ENCODE measurements around the gene ZNF644. TPM values are rescaled to one million over a fixed set of nuclear protein-coding genes. Genes with fewer than 3 reads are reported as not detected.

The ZNF644 gene
- total and polyA plus RNA-seq, 4 donors, result 6.8 to 38.8 (median 27.2) TPM

- H3K9me3 ChIP-seq (ENCODE audit: control insufficient read depth in 4 of 4, low read length in 3 of 4), result no peaks in the 10 kb centered on the region
- peaks cover 0 to 2% (median 0%) of the 10 kb centered on the region in 4 donors for H3K36me3 ChIP-seq (ENCODE audit: control insufficient read depth in 4 of 4, insufficient read depth in 3 of 4, low read depth in 1 of 4, low read length in 3 of 4)
- no peak overlapping the region for H3K4me3 ChIP-seq (ENCODE audit: low read depth in 1 of 3, low read length in 3 of 3)
- no peak overlapping the region for H3K9ac ChIP-seq (ENCODE audit: low read depth in 1 of 2, low read length in 2 of 2)
- no peaks in the 10 kb centered on the region for H3K4me1 ChIP-seq (ENCODE audit: control insufficient read depth in 4 of 4, insufficient read depth in 4 of 4, low read length in 3 of 4)
- H3K27me3 ChIP-seq (ENCODE audit: control insufficient read depth in 4 of 4, insufficient read depth in 4 of 4, low read length in 3 of 4), result no peaks in the 10 kb centered on the region
- DNase-seq (ENCODE audit: low spot score), result no peak
- 84% methylated on average over 1 of the region's 1 CpG for WGBS
- TF ChIP-seq YY1 (IDR thresholded peaks at IDR 0.05), result no peak
- no peak for TF ChIP-seq SP1 (IDR thresholded peaks at IDR 0.05)
- no peak for TF ChIP-seq TAF1 (conservative IDR thresholded peaks at IDR 0.05)
- TF ChIP-seq, protein P1, sequence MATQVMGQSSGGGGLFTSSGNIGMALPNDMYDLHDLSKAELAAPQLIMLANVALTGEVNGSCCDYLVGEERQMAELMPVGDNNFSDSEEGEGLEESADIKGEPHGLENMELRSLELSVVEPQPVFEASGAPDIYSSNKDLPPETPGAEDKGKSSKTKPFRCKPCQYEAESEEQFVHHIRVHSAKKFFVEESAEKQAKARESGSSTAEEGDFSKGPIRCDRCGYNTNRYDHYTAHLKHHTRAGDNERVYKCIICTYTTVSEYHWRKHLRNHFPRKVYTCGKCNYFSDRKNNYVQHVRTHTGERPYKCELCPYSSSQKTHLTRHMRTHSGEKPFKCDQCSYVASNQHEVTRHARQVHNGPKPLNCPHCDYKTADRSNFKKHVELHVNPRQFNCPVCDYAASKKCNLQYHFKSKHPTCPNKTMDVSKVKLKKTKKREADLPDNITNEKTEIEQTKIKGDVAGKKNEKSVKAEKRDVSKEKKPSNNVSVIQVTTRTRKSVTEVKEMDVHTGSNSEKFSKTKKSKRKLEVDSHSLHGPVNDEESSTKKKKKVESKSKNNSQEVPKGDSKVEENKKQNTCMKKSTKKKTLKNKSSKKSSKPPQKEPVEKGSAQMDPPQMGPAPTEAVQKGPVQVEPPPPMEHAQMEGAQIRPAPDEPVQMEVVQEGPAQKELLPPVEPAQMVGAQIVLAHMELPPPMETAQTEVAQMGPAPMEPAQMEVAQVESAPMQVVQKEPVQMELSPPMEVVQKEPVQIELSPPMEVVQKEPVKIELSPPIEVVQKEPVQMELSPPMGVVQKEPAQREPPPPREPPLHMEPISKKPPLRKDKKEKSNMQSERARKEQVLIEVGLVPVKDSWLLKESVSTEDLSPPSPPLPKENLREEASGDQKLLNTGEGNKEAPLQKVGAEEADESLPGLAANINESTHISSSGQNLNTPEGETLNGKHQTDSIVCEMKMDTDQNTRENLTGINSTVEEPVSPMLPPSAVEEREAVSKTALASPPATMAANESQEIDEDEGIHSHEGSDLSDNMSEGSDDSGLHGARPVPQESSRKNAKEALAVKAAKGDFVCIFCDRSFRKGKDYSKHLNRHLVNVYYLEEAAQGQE (IDR thresholded peaks at IDR 0.05), result no peak
- TF ChIP-seq ZBTB33 (IDR thresholded peaks at IDR 0.05), result no peak
- TF ChIP-seq FOXA1 (IDR thresholded peaks at IDR 0.05), result no peak
- TF ChIP-seq JUND (IDR thresholded peaks at IDR 0.05), result no peak
- TF ChIP-seq, protein P2, sequence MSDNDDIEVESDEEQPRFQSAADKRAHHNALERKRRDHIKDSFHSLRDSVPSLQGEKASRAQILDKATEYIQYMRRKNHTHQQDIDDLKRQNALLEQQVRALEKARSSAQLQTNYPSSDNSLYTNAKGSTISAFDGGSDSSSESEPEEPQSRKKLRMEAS (IDR thresholded peaks at IDR 0.05), result no peak
- no peak for TF ChIP-seq EGR1 (IDR thresholded peaks at IDR 0.05; ENCODE audit: low read depth in 2 of 2)
- no peak for TF ChIP-seq RXRA (IDR thresholded peaks at IDR 0.05)
- TF ChIP-seq, protein P3, sequence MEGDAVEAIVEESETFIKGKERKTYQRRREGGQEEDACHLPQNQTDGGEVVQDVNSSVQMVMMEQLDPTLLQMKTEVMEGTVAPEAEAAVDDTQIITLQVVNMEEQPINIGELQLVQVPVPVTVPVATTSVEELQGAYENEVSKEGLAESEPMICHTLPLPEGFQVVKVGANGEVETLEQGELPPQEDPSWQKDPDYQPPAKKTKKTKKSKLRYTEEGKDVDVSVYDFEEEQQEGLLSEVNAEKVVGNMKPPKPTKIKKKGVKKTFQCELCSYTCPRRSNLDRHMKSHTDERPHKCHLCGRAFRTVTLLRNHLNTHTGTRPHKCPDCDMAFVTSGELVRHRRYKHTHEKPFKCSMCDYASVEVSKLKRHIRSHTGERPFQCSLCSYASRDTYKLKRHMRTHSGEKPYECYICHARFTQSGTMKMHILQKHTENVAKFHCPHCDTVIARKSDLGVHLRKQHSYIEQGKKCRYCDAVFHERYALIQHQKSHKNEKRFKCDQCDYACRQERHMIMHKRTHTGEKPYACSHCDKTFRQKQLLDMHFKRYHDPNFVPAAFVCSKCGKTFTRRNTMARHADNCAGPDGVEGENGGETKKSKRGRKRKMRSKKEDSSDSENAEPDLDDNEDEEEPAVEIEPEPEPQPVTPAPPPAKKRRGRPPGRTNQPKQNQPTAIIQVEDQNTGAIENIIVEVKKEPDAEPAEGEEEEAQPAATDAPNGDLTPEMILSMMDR (IDR thresholded peaks at IDR 0.05; ENCODE audit: low read depth, low read length, missing input control), result no peak
- TF ChIP-seq ATF3 (IDR thresholded peaks at IDR 0.05), result no peak
- no peak for TF ChIP-seq RAD21 (IDR thresholded peaks at IDR 0.05)
- no peak for TF ChIP-seq HNF4G (IDR thresholded peaks at IDR 0.05)
- TF ChIP-seq GABPA (IDR thresholded peaks at IDR 0.05 in 1 of 2, conservative IDR thresholded peaks at IDR 0.05 in 1 of 2), result no peak
- TF ChIP-seq HNF4A (conservative IDR thresholded peaks at IDR 0.05), result no peak
- TF ChIP-seq NR2F2 (IDR thresholded peaks at IDR 0.05), result no peak
- TF ChIP-seq FOXA2 (IDR thresholded peaks at IDR 0.05), result no peak
- no peak overlapping the region for H3K27ac ChIP-seq (ENCODE audit: low read depth in 1 of 2, low read length in 2 of 2)
These were observed 75.2 kb downstream of the ZNF644 start for GRCh38 chr1:90946630-90947029.
